Putamen (tissue), 1 donor: ENCODE results near the gene GPR180.

ENCODE experiments used
- DNase-seq: peaks from one replicate; pipeline ENCODE4 v3.0.0-alpha.2; 2016; ENCODE audit warnings: low spot score

The GPR180 gene

GRCh38 chr13:94656176-94656575 lies 54.5 kb downstream of the GPR180 start:
- no peak for DNase-seq

- no peak for DNase-seq
Observed at GRCh38 chr13:94656766-94657165, 55.1 kb downstream of the GPR180 start.

GRCh38 chr13:94657167-94657566 lies 55.5 kb downstream of the GPR180 start:
- DNase-seq = no peak

- no peak for DNase-seq
Observed at GRCh38 chr13:94658926-94659597, 57.4 kb downstream of the GPR180 start.

- no peak for DNase-seq
Observed at GRCh38 chr13:94659598-94659946, 57.9 kb downstream of the GPR180 start.

GRCh38 chr13:94660695-94661326 lies 59.2 kb downstream of the GPR180 start:
- DNase-seq = peak; percentile 7

GRCh38 chr13:94661406-94661805 lies 59.7 kb downstream of the GPR180 start:
- peak; percentile 19 for DNase-seq

- no peak for DNase-seq
Observed at GRCh38 chr13:94662274-94662945, 60.8 kb downstream of the GPR180 start.

GRCh38 chr13:94664889-94665288 lies 63.2 kb downstream of the GPR180 start:
- DNase-seq = no peak

GRCh38 chr13:94666065-94666464 lies 64.4 kb downstream of the GPR180 start:
- DNase-seq = no peak

- DNase-seq = no peak
Observed at GRCh38 chr13:94667190-94667589, 65.5 kb downstream of the GPR180 start.

GRCh38 chr13:94672400-94672799 lies 70.7 kb downstream of the GPR180 start:
- no peak for DNase-seq

- no peak for DNase-seq
Observed at GRCh38 chr13:94673851-94674250, 72.2 kb downstream of the GPR180 start.

GRCh38 chr13:94674609-94675348 lies 73.1 kb downstream of the GPR180 start:
- DNase-seq = peak; percentile 27

- DNase-seq = no peak
Observed at GRCh38 chr13:94677799-94678198, 76.1 kb downstream of the GPR180 start.

GRCh38 chr13:94678845-94679244 lies 77.2 kb downstream of the GPR180 start:
- DNase-seq = no peak

GRCh38 chr13:94679614-94680013 lies 78.0 kb downstream of the GPR180 start:
- DNase-seq = no peak

- DNase-seq = no peak
Observed at GRCh38 chr13:94682229-94682628, 80.6 kb downstream of the GPR180 start.

- no peak for DNase-seq
Observed at GRCh38 chr13:94683409-94683808, 81.8 kb downstream of the GPR180 start.
